GM19099 (cell line): ENCODE results near the gene USP49.

Experiments used
- POLR2A ChIP-seq: IDR thresholded peaks from 3 replicates; pipeline ENCODE4 v1.6.1; 2011; ENCODE audit warnings: low read depth; ENCODE audit not compliant: insufficient read length; ENCODE audit errors: extremely low read depth

Gene USP49

GRCh38 chr6:41811095-41811494, 84.1 kb downstream of the USP49 start:
- TF ChIP-seq POLR2A, result no peak

GRCh38 chr6:41805830-41806774, 89.1 kb downstream of the USP49 start:
- no peak for TF ChIP-seq POLR2A

DNA sequence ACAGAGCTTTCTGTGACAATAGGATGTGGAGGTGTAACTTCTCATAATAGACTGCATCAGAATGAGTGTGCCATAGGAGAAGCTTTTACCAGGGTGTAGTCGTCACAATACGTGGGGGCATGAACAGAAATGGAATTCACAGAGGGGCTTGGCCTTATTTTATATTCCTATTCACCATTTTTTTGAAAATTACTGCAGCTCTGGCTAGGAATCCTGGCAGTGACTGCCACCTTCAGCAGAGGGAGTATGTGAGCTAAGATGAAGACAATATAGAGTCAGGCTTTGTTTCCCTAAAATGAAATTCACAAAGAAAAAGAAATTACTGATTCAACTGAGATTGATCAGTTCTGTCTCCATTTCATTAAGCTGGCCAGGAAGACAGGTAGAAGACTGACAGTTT, 93.8 kb downstream of the USP49 start:
- no peak for TF ChIP-seq POLR2A

DNA sequence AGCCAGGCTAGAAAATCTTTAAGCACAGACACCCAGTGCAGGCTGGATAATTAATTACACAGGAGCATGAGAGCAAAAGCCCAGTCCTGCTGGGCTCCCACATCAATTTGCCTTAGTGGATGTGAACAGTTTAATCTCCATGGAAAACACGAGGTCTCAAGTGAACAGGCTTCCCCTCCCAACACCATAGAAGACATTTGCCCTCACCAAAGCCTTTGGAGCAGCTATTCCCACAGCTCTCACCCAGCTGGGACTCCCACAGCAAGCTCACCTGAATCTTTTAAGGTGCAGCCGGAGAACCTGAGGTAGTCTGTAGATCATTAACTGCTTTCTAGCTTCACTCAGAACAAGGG, 95.6 kb downstream of the USP49 start:
- no peak for TF ChIP-seq POLR2A

- TF ChIP-seq POLR2A, result no peak
Measured at GRCh38 chr6:41798901-41799558, 96.1 kb downstream of the USP49 start.

DNA sequence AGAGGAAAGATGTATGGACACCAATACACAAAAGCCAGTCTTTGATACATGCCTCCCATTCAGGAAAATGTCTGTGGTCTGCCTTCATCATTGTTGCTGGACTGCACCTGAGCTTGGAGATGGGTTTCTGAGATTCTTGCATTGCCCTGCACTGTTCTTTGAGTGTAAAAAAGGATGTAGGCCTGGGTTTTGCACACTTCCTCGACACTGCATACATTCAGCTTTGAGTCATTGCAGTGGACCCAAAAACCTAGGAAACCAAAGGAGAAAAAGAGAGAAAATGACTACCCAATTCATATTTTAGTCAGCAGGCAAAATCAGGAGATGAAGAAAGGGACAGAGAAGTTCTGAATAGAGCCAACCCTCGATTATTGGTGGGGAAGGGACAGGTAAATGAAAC, 98.7 kb downstream of the USP49 start:
- no peak for TF ChIP-seq POLR2A

- no peak for TF ChIP-seq POLR2A
Measured at GRCh38 chr6:41791984-41792383, 103.2 kb downstream of the USP49 start.

DNA sequence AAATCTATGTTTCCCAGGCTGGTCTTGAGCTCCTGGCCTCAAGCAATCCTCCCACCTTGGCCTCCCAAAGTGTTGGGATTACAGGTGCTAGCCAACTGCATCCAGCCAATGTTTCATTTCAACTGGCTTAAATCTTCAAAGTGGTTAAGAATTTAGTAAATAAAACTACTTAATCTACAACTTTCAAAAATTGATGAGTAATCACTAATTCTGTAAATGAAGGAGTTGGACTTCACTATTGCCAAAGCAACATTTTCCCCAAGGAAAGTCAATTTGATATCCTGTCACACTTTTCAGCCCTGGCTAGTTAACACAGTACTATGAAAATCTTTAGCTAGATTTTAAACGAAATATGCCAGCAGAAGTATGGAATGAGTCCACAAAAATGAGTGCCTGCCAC, 103.9 kb downstream of the USP49 start:
- no peak for TF ChIP-seq POLR2A

DNA sequence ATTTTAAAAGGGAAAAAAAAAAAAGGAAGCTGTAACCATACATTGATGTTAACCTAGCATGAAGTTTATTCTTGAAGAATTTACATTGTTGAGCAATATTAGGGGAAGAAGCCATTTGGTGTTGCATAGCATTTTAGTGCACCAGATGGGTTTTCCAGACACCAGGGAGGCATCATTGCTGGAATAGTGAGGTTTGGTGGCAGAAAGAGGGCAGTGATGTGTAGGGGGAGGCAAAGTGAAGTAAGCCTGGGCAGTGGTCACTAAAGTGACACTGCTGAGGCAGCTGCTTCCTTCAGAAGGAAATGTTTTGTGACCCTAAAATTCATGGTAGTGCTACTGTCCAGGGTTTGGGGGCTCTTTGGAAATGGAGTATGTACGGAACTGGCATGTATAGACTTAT, 105.1 kb downstream of the USP49 start:
- no peak for TF ChIP-seq POLR2A

- no peak for TF ChIP-seq POLR2A
Measured at GRCh38 chr6:41789390-41789724, 105.8 kb downstream of the USP49 start.

- TF ChIP-seq POLR2A, result peak; percentile 88
Measured at GRCh38 chr6:41787219-41787917, 107.8 kb downstream of the USP49 start, which contains the start of gene TOMM6. TSS of gene TOMM6 (plus strand) at chr6:41787694. CDS start at chr6:41787698, 4 bp downstream.

DNA sequence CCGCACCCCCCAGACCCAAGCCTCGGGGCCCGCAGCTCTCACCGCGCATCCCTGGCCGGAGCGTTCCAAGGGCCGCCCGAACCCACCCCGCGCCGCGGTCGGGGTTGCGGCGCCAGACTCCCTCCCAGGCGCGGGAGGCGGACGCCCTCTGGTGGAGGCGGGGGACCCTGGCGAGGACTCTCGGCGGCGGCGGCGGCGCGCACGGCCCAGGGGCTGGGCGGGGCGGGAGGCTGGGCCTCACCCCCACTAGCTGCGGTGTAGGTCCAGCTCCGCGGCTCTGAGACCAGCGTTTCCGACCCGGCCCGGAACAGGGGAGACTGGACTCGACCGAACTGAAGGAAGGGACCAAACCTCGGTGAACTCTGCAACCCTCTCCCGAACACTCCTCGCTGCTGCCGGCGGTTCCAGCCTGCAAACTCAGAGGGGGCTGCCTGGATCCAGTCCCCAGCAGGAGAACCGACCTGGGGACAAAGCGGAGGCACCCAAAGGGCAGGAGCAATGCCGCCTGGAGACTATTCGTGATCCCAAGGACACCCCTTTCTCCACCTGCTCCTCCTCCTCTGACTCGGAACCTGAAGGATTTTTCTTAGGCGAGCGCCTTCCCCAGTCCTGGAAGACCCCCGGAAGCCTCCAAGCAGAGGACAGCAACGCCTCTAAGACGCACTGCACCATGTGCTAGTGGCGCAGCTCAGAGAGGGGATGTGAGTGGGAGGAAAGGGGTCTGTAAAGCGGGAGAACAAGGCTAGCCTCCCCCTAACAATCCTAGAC, 108.5 kb downstream of the USP49 start:
- peak; percentile 18 for TF ChIP-seq POLR2A

DNA sequence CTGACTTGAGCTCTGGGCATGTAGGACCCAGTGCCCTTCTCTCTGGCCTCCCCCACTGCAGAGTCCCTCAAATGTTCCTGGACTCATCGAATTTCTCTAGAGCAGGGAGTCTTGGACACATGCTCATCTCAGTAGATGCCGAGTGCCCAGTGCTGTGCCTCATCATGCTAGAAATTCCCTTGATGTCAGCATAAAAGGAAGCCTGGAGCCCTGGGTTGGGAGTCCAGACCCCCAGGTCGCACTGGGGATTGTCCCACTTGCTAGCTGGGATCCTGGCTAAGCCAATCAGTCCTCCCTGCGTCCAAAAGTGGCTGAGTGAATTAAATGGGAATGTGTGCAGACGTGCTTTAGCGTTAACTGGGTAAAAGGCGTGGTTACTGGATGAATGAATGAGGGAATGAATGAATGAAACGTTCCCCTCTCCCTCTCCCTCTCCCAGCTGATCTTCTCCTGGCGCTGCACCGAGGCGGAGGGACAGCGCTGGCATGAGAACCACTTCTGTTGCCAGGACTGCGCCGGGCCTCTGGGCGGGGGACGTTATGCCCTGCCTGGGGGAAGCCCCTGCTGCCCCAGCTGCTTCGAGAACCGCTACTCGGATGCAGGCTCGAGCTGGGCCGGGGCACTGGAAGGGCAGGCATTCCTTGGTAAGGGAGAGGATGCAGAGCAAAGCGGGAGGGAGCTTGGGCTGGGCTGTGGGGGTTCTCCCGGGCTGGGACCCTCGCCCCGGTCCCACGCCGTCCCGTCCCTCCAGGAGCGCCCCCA, 109.3 kb downstream of the USP49 start:
- TF ChIP-seq POLR2A, result no peak

GRCh38 chr6:41785254-41785653, 109.9 kb downstream of the USP49 start:
- no peak for TF ChIP-seq POLR2A

DNA sequence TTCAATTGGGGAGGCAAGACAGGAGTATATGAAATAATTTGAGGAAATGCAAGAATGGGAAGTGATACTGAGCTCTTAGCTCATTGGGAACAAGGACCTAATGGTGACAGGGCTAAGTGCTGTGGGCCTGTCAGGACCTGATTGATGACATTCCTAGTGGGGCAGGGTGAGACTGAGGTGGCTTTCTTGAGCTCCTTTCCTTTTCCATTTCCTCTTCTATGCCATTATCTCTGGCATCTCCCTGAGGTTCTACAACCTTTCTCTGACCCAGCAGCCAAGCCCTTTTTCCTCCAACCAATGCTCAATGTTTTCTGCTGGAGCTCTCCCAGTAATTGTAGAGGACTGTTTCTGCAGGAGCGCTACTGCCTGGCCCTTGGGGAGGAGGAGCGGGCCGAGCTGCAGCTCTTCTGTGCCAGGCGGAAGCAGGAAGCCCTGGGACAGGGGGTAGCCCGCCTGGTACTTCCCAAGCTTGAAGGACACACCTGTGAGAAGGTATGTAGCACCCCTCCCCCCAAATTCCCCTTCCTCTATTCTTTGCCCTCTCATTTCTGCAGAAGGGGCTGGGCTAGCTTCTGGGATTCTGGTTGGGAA, 110.5 kb downstream of the USP49 start:
- no peak for TF ChIP-seq POLR2A
